Left lung (tissue), 10 donors: Measurements from ENCODE around the gene MTHFSD. TPM values are rescaled to one million over a fixed set of nuclear protein-coding genes. Genes with fewer than 3 reads are reported as not detected.

Source experiments
- ATAC-seq: fragments of 200-7000 bp; cut with Tn5 transposase; one replicate; pipeline ENCODE4 v1.9.1; 2020; ENCODE audit warnings: moderate library complexity
- DNase-seq, 4 donors: peaks; one replicate each; pipeline ENCODE4 v3.0.0-alpha.2; 2013 to 2020
- H3K27ac ChIP-seq, 2 donors: fragments of 200-600 bp; sonication (generic) in 1 of 2; one replicate each; pipeline versions ENCODE4 v1.5.0 to v1.8.0; 2020 to 2021
- H3K27me3 ChIP-seq, 2 donors: fragments of 200-600 bp; sonication (generic) in 1 of 2; one replicate each; pipeline versions ENCODE4 v1.5.0 to v1.8.0; 2020 to 2021
- H3K36me3 ChIP-seq, 2 donors: fragments of 200-600 bp; sonication (generic) in 1 of 2; one replicate each; pipeline versions ENCODE4 v1.5.0 to v1.8.0; 2020 to 2021
- H3K4me1 ChIP-seq, 2 donors: fragments of 200-600 bp; one replicate each; pipeline ENCODE4 v1.8.0; 2021
- H3K4me3 ChIP-seq, 2 donors: fragments of 200-600 bp; sonication (generic) in 1 of 2; one replicate each; pipeline versions ENCODE4 v1.5.0 to v1.8.0; 2020 to 2021; ENCODE audit warnings: mild to moderate bottlenecking in 1 of 2
- H3K9me3 ChIP-seq, 2 donors: fragments of 200-600 bp; sonication (generic) in 1 of 2; one replicate each; pipeline versions ENCODE4 v1.5.0 to v1.8.0; 2020 to 2021
- CTCF ChIP-seq, 2 donors: fragments of 200-600 bp; sonication (generic) in 1 of 2; IDR thresholded peaks; one replicate each; pipeline versions ENCODE4 v1.5.0 to v1.8.0; 2021; ENCODE audit warnings: antibody characterized with exemption in 2 of 2
- intact Hi-C, 2 donors: fragments of 100-400 bp; cut with DNase I; formaldehyde crosslinking; loops; one replicate each; pipeline versions ENCODE4 v1.11.2 to v1.14.2; 2022
- polyA plus RNA-seq, 6 donors: library from polyadenylated mRNA; unstranded; fragments of 120-200 nt; gene quantifications; one replicate each; pipeline ENCODE4 v1.2.1, GENCODE V29; 2013; ENCODE audit not compliant: insufficient read length in 6 of 6
- total RNA-seq, 2 donors: library from RNA; stranded (reverse); fragmentation: NEBNext Ultra II Directional; extraction: Animal tissue kit (Norgen Biotek cat#: 25700); gene quantifications; one replicate each; pipeline ENCODE4 v1.2.1, GENCODE V29; 2021
- donor health status: DM: no; HTN: yes; CAD: no.
- donor health status: DM: no; HTN: no; CAD: no.

The MTHFSD gene
- total and polyA plus RNA-seq, 8 donors, result 19.7 to 32.5 (median 28.5) TPM

DNA sequence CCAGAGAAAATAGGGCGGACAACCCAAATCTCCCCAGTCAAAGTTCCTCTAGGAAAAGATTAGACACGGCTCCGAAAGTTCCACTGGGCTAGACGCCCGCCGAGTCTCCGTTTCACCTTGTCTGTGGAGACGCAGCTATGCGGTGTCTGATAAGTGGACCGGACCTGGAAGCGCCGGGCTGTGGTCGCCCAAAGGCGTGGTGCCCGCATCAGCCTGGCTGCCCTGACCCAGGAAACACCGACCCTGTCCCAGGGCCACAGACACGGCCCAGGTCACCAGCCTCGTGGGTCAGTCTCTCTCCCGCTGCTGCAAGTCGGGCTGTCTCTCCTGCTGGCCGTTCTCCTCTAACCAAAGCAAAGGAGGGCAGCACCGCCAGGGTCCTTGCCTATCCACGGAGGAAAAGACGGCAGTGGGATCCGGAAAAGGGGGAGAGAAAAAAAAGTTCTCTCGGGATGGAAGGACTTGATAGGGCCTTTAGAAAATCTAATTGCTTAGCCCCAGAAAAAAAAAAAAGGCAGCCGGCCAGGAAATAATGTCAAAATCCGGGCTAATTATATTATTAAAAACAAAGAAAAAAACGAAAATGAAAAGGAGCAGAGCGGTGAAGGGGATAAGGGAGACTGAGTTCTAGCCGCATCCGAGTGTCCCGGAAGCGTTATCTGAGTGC lies 58.6 kb downstream of the MTHFSD start:
- Histone ChIP-seq H3K4me3 (peak overlapping the region in 1 of 2 donors; percentile 33), H3K4me1 (peaks cover 0 to 5% of the 10 kb centered on the region in 2 donors), H3K36me3 (no peaks in the 10 kb centered on the region), H3K27ac (peak overlapping the region; percentile 70 to 72), H3K9me3 (no peaks in the 10 kb centered on the region), H3K27me3 (peaks cover 72 to 100% of the 10 kb centered on the region in 2 donors)
- ATAC-seq (no peak), DNase-seq (no peak)
- intact Hi-C loops, result no loop called here
- no peak for TF ChIP-seq CTCF (IDR thresholded peaks at IDR 0.05)

DNA sequence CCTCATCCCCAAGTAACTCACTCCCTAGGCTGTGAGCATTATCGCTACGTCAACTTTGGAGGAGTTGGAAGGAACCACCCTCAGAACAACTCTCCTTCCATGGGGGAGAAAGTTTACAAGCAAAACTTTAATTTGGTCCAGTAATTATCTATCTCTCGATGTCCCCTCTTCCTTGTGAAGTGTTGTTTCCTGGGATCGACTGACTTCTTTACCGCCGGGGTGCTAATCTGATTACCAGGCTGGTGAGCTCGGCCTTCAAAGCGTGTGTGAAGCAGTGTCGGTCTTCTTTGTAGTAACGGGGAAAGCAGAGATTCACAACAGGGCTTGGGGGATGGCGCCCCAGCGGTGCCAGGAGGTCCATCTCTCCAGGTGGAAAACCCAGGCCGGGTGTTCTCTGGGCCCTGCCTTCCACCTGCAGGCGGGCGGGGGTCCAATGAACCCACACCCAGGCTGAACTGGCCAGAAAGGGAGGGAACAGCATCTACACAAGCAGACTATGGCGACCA lies 59.2 kb downstream of the MTHFSD start:
- no peak for TF ChIP-seq CTCF (IDR thresholded peaks at IDR 0.05)
- ATAC-seq (no peak), DNase-seq (no peak)
- Histone ChIP-seq H3K4me1 (peaks cover 0 to 5% of the 10 kb centered on the region in 2 donors), H3K27me3 (peaks cover 67 to 98% of the 10 kb centered on the region in 2 donors), H3K36me3 (no peaks in the 10 kb centered on the region), H3K9me3 (no peaks in the 10 kb centered on the region), H3K4me3 (peak overlapping the region in 1 of 2 donors; percentile 33), H3K27ac (peak overlapping the region; percentile 70 to 72)
- intact Hi-C loops, result no loop called here

DNA sequence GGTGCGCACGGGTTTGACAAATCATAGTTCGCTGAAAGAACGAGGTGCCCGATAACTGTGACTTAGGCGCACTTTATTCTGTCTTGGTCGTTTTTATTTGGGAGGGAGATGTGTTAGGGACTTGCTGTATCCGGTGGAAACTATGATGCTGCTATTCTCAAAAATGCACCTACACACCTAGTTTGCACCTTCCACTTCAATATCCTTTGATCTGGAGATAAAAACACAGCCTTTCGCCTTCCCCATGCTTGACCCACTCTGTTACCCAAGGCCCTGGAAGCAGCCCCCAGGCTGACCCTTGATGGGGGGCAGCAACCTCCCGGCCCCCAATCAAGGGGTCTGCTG lies 59.7 kb downstream of the MTHFSD start:
- H3K4me1 ChIP-seq, result peaks cover 0 to 5% of the 10 kb centered on the region in 2 donors
- intact Hi-C loops, result no loop called here
- peaks cover 62 to 93% of the 10 kb centered on the region in 2 donors for H3K27me3 ChIP-seq
- H3K9me3 ChIP-seq, result no peaks in the 10 kb centered on the region
- peak overlapping the region in 1 of 2 donors; percentile 17 for H3K4me3 ChIP-seq
- H3K36me3 ChIP-seq, result no peaks in the 10 kb centered on the region
- ATAC-seq, result no peak
- DNase-seq, result no peak
- peak overlapping the region; percentile 70 to 72 for H3K27ac ChIP-seq
- no peak for TF ChIP-seq CTCF (IDR thresholded peaks at IDR 0.05)

- intact Hi-C loops, result no loop called here
- Histone ChIP-seq H3K4me1 (peaks cover 0 to 5% of the 10 kb centered on the region in 2 donors), H3K27ac (peak overlapping the region; percentile 70 to 72), H3K27me3 (peaks cover 56 to 91% of the 10 kb centered on the region in 2 donors), H3K9me3 (no peaks in the 10 kb centered on the region), H3K4me3 (peak overlapping the region in 1 of 2 donors; percentile 17), H3K36me3 (no peaks in the 10 kb centered on the region)
- TF ChIP-seq CTCF (IDR thresholded peaks at IDR 0.05), result no peak
- DNase-seq, result no peak
- ATAC-seq, result no peak
Observed at GRCh38 chr16:86494565-86495356, 60.3 kb downstream of the MTHFSD start.

DNA sequence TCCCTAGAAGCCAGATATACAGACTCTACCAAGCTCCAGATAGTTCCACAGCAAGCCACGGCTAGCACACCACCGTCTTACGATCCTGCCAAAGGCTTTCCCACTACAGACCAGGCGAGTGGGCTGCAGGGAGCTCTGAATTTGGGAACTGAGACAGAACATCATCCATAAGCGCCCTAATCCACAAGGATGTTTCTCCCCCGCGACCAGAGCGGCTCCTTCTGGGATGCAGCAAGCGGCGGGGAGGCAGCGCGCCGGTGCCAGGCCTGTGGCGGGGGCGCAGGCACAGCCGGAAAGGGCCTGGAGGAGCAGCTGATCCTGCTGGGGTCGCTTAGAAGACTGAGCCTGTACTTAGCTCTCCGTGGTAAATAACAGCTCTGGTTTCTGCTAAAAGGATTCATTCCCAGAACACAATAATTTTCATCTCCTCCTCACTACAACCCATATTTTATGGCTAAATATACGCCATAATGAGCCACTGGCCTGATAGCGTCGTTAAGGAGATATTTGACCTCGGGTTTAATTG lies 60.9 kb downstream of the MTHFSD start:
- peak overlapping the region in 1 of 2 donors; percentile 17 for H3K4me3 ChIP-seq
- no peak for ATAC-seq
- no peak for DNase-seq
- H3K36me3 ChIP-seq, result no peaks in the 10 kb centered on the region
- peaks cover 50 to 91% of the 10 kb centered on the region in 2 donors for H3K27me3 ChIP-seq
- H3K4me1 ChIP-seq, result peaks cover 0 to 5% of the 10 kb centered on the region in 2 donors
- H3K9me3 ChIP-seq, result no peaks in the 10 kb centered on the region
- H3K27ac ChIP-seq, result peak overlapping the region; percentile 48 to 70
- intact Hi-C loops, result no loop called here
- TF ChIP-seq CTCF (IDR thresholded peaks at IDR 0.05), result no peak
